ENCODE measurements around the gene RIN3. TPM values are rescaled to one million over a fixed set of nuclear protein-coding genes. Genes with fewer than 3 reads are reported as not detected.

RIN3 gene
- total and polyA plus RNA-seq, 7 donors, result 6.0 to 31.8 (median 15.3) TPM

GRCh38 chr14:92646952-92647796 is 133.6 kb downstream of the RIN3 start:
- TF ChIP-seq CTCF (IDR thresholded peaks at IDR 0.05) (no peak), POLR2A (IDR thresholded peaks at IDR 0.05) (no peak), POLR2AphosphoS5 (IDR thresholded peaks at IDR 0.05) (peak; percentile 90 to 95 (median 94)), EP300 (IDR thresholded peaks at IDR 0.05) (peak; percentile 94 to 98 (median 96))
- Histone ChIP-seq H3K4me3 (no peak overlapping the region), H3K9me3 (no peaks in the 10 kb centered on the region), H3K27me3 (no peaks in the 10 kb centered on the region), H3K4me1 (peaks cover 0 to 80% (median 70%) of the 10 kb centered on the region in 4 donors), H3K36me3 (peaks cover 0 to 21% (median 2%) of the 10 kb centered on the region in 4 donors), H3K27ac (peak overlapping the region; percentile 81 to 99 (median 97))
- WGBS, 2 donors, result 77 to 84% methylated on average over 9 of the region's 9 CpGs
- DNase-seq, result peak; percentile 94
- intact Hi-C loops (cut with DNase I), result loop anchor here (2.0 kb wide), 1 partner anchor 44 kb away; no protein-coding TSS in a partner anchor

- no peak for DNase-seq
- Histone ChIP-seq H3K27ac (peak overlapping the region; percentile 81 to 99 (median 97)), H3K4me1 (peaks cover 0 to 80% (median 70%) of the 10 kb centered on the region in 4 donors), H3K27me3 (no peaks in the 10 kb centered on the region), H3K36me3 (peaks cover 5 to 21% (median 8%) of the 10 kb centered on the region in 4 donors), H3K4me3 (no peak overlapping the region), H3K9me3 (no peaks in the 10 kb centered on the region)
- intact Hi-C loops (cut with DNase I), result loop anchor here (2.0 kb wide), 1 partner anchor 45 kb away; no protein-coding TSS in a partner anchor
- TF ChIP-seq POLR2A (IDR thresholded peaks at IDR 0.05) (no peak), POLR2AphosphoS5 (IDR thresholded peaks at IDR 0.05) (no peak), CTCF (IDR thresholded peaks at IDR 0.05) (no peak), EP300 (IDR thresholded peaks at IDR 0.05) (no peak)
- 76 to 90% methylated on average over 4 of the region's 4 CpGs for WGBS, 2 donors
Observed at GRCh38 chr14:92647797-92648279, 134.3 kb downstream of the RIN3 start.

GRCh38 chr14:92649066-92649465 is 135.5 kb downstream of the RIN3 start:
- Histone ChIP-seq H3K9me3 (no peaks in the 10 kb centered on the region), H3K27me3 (no peaks in the 10 kb centered on the region), H3K27ac (peak overlapping the region; percentile 81 to 99 (median 97)), H3K4me1 (peaks cover 0 to 77% (median 67%) of the 10 kb centered on the region in 4 donors), H3K4me3 (no peak overlapping the region), H3K36me3 (peaks cover 6 to 20% (median 15%) of the 10 kb centered on the region in 4 donors)
- intact Hi-C loops (cut with DNase I), result no loop called here
- DNase-seq, result no peak
- WGBS, 2 donors, result 94 to 98% methylated on average over 7 of the region's 7 CpGs
- TF ChIP-seq POLR2A (IDR thresholded peaks at IDR 0.05) (no peak), POLR2AphosphoS5 (IDR thresholded peaks at IDR 0.05) (no peak), CTCF (IDR thresholded peaks at IDR 0.05) (no peak), EP300 (IDR thresholded peaks at IDR 0.05) (no peak)

- TF ChIP-seq POLR2A (IDR thresholded peaks at IDR 0.05) (peak in 1 of 2 donors; percentile 18), CTCF (IDR thresholded peaks at IDR 0.05) (no peak), EP300 (IDR thresholded peaks at IDR 0.05) (peak in 2 of 4 donors; percentile 70 to 80), POLR2AphosphoS5 (IDR thresholded peaks at IDR 0.05) (peak; percentile 64 to 89 (median 73))
- Histone ChIP-seq H3K36me3 (peaks cover 6 to 19% (median 13%) of the 10 kb centered on the region in 4 donors), H3K4me3 (no peak overlapping the region), H3K27me3 (no peaks in the 10 kb centered on the region), H3K9me3 (no peaks in the 10 kb centered on the region), H3K4me1 (peaks cover 0 to 76% (median 64%) of the 10 kb centered on the region in 4 donors), H3K27ac (peak overlapping the region; percentile 81 to 99 (median 97))
- DNase-seq, result peak; percentile 95
- intact Hi-C loops (cut with DNase I), result no loop called here
- 78 to 91% methylated on average over 17 of the region's 17 CpGs for WGBS, 2 donors
Observed at GRCh38 chr14:92649934-92650545, 136.5 kb downstream of the RIN3 start.
